ENCODE measurements around the gene CFAP99.

Gene CFAP99

DNA sequence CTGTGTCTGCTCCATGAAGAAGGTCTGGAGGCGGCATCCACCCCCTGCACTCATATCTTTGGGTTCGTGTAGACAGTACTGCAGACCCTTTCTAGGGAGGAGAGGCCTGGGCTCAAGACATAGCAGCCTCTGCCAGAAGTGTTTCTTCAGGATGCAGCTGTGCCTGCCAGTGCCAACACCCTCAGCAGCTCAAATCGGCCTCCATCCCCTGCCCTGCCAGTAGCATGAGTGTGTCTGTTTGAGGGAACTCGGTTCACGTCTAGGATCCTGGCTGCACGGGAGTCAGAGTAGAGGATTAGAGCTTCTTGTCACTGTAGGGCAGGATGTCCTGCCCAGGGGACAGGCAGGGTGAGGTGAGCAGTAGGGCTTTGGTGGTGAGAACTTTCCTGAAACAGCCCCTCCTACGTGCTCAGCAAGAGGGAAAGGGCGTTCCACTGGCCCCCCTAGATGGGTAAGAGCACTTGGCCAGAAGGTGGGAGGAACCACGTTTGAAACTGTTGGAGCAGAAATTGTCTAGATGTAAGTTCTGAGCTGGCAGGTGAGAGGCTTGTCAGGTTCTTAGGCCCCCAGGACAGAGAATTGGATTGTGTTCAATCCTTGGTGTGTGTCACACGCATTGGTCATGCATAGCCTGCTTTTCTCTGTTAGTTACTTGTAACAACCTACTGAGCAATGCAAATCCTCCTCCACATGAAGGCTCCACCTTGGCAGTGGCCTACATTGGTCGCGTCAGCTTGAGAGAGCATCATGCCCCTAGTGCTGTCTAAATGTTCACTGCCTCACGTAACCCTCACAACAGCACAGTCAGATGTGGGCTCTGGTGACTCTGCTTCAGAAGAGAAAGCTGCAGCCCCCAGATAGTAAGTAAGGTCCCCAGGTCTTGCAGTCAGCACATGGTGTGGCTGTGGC is 91.8 kb downstream of the CFAP99 start:
- Mint-ChIP-seq H3K36me3 (peaks cover 16% of the 10 kb centered on the region), H3K9me3 (no peaks in the 10 kb centered on the region)

DNA sequence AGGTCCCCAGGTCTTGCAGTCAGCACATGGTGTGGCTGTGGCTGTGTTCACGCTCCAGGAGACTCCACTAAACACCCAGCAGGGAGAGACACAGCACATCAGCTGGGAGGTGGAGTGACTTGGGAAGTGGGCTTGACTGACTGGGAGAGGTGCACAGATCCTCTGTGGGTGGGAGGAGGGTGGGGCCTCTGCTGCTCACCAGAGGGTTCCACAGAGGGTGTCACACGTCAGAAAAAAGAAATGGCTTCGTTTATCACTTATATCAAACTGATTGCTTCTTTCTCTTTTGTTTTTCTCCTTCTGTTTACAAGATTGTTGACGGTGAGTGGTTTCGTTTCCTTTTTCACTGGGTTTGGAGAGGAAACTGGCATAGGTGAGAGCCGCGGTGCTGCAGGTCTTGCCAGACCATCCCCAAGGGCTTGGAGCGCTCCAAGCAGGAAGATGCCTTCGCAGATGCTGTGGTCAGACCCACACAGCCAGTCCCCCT is 92.9 kb downstream of the CFAP99 start:
- Mint-ChIP-seq H3K36me3 (peaks cover 22% of the 10 kb centered on the region), H3K9me3 (no peaks in the 10 kb centered on the region), H3K4me3 (peak overlapping the region; percentile 66), H3K27ac (peak overlapping the region; percentile 95), H3K4me1 (peaks cover 20% of the 10 kb centered on the region), H3K27me3 (no peaks in the 10 kb centered on the region)
- DNase-seq (ENCODE audit: low spot score in 2 of 2) (peak; percentile 35 to 37), ATAC-seq (ENCODE audit: low read depth) (peak; percentile 82)

More for the DNA sequence above, 91.8 kb downstream of the CFAP99 start:
- H3K4me3 Mint-ChIP-seq = peak overlapping the region; percentile 21
- ATAC-seq (ENCODE audit: low read depth) (peak; percentile 21), DNase-seq (ENCODE audit: low spot score in 2 of 2) (no peak)
- peaks cover 20% of the 10 kb centered on the region for H3K4me1 Mint-ChIP-seq
- peak overlapping the region; percentile 91 for H3K27ac Mint-ChIP-seq
- H3K27me3 Mint-ChIP-seq = no peaks in the 10 kb centered on the region
